ENCODE results near the gene GPR62.

DNA sequence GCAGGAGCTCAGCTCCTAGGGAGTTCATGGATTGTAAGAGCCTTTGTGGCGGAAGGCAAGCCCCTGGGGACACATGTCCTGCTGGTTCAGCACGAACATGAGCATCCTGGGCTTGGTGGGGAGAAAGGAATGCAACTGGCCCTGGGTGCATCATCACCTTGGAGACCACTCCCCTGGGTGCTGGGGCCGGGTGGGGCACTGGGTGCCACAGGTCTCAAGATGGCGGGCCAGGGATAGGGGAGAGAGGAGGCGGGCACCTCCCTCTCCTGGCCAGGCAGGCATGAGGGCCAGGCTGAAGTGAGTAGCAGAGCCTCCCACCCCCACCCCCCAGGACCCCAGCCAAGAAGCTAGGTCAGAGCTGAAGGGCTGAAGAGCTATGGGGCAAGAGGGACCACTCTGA lies 11.3 kb downstream of the GPR62 start:
- TF ChIP-seq POLR2A (IDR thresholded peaks at IDR 0.05): no peak
- TF ChIP-seq, protein P1, sequence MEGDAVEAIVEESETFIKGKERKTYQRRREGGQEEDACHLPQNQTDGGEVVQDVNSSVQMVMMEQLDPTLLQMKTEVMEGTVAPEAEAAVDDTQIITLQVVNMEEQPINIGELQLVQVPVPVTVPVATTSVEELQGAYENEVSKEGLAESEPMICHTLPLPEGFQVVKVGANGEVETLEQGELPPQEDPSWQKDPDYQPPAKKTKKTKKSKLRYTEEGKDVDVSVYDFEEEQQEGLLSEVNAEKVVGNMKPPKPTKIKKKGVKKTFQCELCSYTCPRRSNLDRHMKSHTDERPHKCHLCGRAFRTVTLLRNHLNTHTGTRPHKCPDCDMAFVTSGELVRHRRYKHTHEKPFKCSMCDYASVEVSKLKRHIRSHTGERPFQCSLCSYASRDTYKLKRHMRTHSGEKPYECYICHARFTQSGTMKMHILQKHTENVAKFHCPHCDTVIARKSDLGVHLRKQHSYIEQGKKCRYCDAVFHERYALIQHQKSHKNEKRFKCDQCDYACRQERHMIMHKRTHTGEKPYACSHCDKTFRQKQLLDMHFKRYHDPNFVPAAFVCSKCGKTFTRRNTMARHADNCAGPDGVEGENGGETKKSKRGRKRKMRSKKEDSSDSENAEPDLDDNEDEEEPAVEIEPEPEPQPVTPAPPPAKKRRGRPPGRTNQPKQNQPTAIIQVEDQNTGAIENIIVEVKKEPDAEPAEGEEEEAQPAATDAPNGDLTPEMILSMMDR (IDR thresholded peaks at IDR 0.05): no peak
